IMR-90 (cell line): ENCODE measurements around the gene NEGR1. TPM values are rescaled to one million over a fixed set of nuclear protein-coding genes. Genes with fewer than 3 reads are reported as not detected.

Source experiments
- ATAC-seq: fragments of 200-7000 bp; cut with Tn5 transposase; 2 replicates; pipeline ENCODE4 v1.9.1; 2020; ENCODE audit warnings: low read depth, mild to moderate bottlenecking, moderate library complexity
- BruUV-seq: library from RNA; stranded (reverse); fragments of 400-500 nt; replicated peaks from 2 replicates; lab custom pipeline; 2021; lab: Mats Ljungman, UMichigan
- CTCF ChIA-PET: fragments of 300-600 bp; formaldehyde crosslinking; extraction: SDS; loops from one replicate; lab custom pipeline; 2021; ENCODE audit warnings: antibody characterized with exemption; lab: Yijun Ruan, JAX
- POLR2A ChIA-PET: fragments of 300-600 bp; sonication (Branson Sonifier 250); formaldehyde crosslinking; loops from one replicate; lab custom pipeline; 2022; ENCODE audit warnings: antibody characterized with exemption; ENCODE audit not compliant: unreplicated experiment; lab: Charles Lee
- DNase-seq: peaks from one replicate; pipeline ENCODE4 v3.0.0; 2013
- H2AFZ ChIP-seq: replicated peaks from 2 replicates; pipeline ENCODE3; 2013; ENCODE audit warnings: low read length, mild to moderate bottlenecking; ENCODE audit not compliant: poor library complexity
- H2AK5ac ChIP-seq: 2 replicates; pipeline ENCODE4 v1.6.1; 2013; ENCODE audit warnings: low read depth, low read length, inconsistent platforms
- H2AK9ac ChIP-seq: replicated peaks from 2 replicates; pipeline ENCODE3; 2013; ENCODE audit warnings: mild to moderate bottlenecking, low read depth, low read length, moderate library complexity; ENCODE audit not compliant: poor library complexity
- H2BK120ac ChIP-seq: 2 replicates; pipeline ENCODE4 v1.6.1; 2013; ENCODE audit warnings: low read depth, low read length, inconsistent platforms
- H2BK15ac ChIP-seq: 3 replicates; pipeline ENCODE4 v1.6.1; 2013; ENCODE audit warnings: low read depth, low read length, inconsistent platforms
- H2BK20ac ChIP-seq: 2 replicates; pipeline ENCODE4 v1.6.1; 2013; ENCODE audit warnings: low read depth, mild to moderate bottlenecking, inconsistent platforms, low read length, moderate library complexity
- H2BK5ac ChIP-seq: 2 replicates; pipeline ENCODE4 v1.6.1; 2013; ENCODE audit warnings: mild to moderate bottlenecking, low read depth, low read length, inconsistent platforms; ENCODE audit not compliant: poor library complexity, severe bottlenecking
- H3K14ac ChIP-seq: replicated peaks from 2 replicates; pipeline ENCODE4 v1.6.1; 2013; ENCODE audit warnings: low read depth, low read length, inconsistent platforms
- H3K18ac ChIP-seq: 2 replicates; pipeline ENCODE4 v1.6.1; 2013; ENCODE audit warnings: low read depth, low read length, control low read depth
- H3K23ac ChIP-seq: 2 replicates; pipeline ENCODE4 v1.6.1; 2013; ENCODE audit warnings: low read depth, low read length, inconsistent platforms
- H3K27ac ChIP-seq: 2 replicates; pipeline ENCODE4 v1.5.1; 2013; ENCODE audit warnings: mild to moderate bottlenecking, control low read depth, low read length; ENCODE audit not compliant: insufficient read depth
- H3K27me3 ChIP-seq: 2 replicates; pipeline ENCODE4 v1.6.1; 2013; ENCODE audit warnings: low read length; ENCODE audit not compliant: control insufficient read depth, insufficient read depth
- H3K36me3 ChIP-seq: 2 replicates; pipeline ENCODE4 v1.6.1; 2013; ENCODE audit warnings: low read length, mixed read lengths; ENCODE audit not compliant: control insufficient read depth, insufficient read depth
- H3K4ac ChIP-seq: 2 replicates; pipeline ENCODE4 v1.6.1; 2013; ENCODE audit warnings: low read depth, low read length, inconsistent platforms
- H3K4me1 ChIP-seq: 2 replicates; pipeline ENCODE4 v1.6.1; 2013; ENCODE audit warnings: low read length, mixed read lengths; ENCODE audit not compliant: control insufficient read depth, insufficient read depth
- H3K4me2 ChIP-seq: 2 replicates; pipeline ENCODE4 v1.6.1; 2013; ENCODE audit warnings: low read depth, mild to moderate bottlenecking, control low read depth, low read length, moderate library complexity
- H3K4me3 ChIP-seq: 2 replicates; pipeline ENCODE4 v1.5.1; 2013; ENCODE audit warnings: low read depth, mild to moderate bottlenecking, control low read depth, low read length, moderate library complexity; ENCODE audit not compliant: insufficient read depth
- H3K56ac ChIP-seq: 2 replicates; pipeline ENCODE4 v1.6.1; 2013; ENCODE audit warnings: low read length, inconsistent platforms; ENCODE audit not compliant: insufficient read depth; ENCODE audit errors: extremely low read depth
- H3K79me1 ChIP-seq, 2 experiments: 2 replicates each; pipeline ENCODE4 v1.6.1; 2013; ENCODE audit warnings: low read length in 2 of 2, inconsistent platforms in 1 of 2, low read depth in 1 of 2
- H3K9ac ChIP-seq: 2 replicates; pipeline ENCODE4 v1.6.1; 2013; ENCODE audit warnings: low read depth, low read length, control low read depth
- H3K9me1 ChIP-seq: 2 replicates; pipeline ENCODE4 v1.6.1; 2013; ENCODE audit warnings: low read length, inconsistent platforms; ENCODE audit not compliant: insufficient read depth
- H3K9me3 ChIP-seq: 2 replicates; pipeline ENCODE4 v1.6.1; 2013; ENCODE audit warnings: low read length; ENCODE audit not compliant: control insufficient read depth, insufficient read depth
- H4K20me1 ChIP-seq: 2 replicates; pipeline ENCODE4 v1.6.1; 2013; ENCODE audit warnings: low read length, inconsistent platforms; ENCODE audit not compliant: insufficient read depth
- H4K5ac ChIP-seq: 2 replicates; pipeline ENCODE4 v1.6.1; 2013; ENCODE audit warnings: mild to moderate bottlenecking, low read depth, low read length, control low read depth
- H4K8ac ChIP-seq, 2 experiments: 2 replicates each; pipeline ENCODE4 v1.6.1; 2013; ENCODE audit warnings: low read depth in 2 of 2, low read length in 2 of 2, control low read depth in 1 of 2, inconsistent platforms in 1 of 2
- H4K91ac ChIP-seq: 2 replicates; pipeline ENCODE4 v1.6.1; 2013; ENCODE audit warnings: low read depth, low read length, inconsistent platforms; ENCODE audit not compliant: insufficient read depth
- BHLHE40 ChIP-seq: fragments of 150-350 bp; IDR thresholded peaks from 2 replicates; pipeline ENCODE4 v1.6.1; 2016; ENCODE audit warnings: mild to moderate bottlenecking, low read depth, low read length
- CEBPB ChIP-seq: IDR thresholded peaks from 2 replicates; pipeline ENCODE4 v1.6.1; 2012; ENCODE audit warnings: low read depth, low read length, improper control_type of control experiment
- CHD1 ChIP-seq: IDR thresholded peaks from 2 replicates; pipeline ENCODE4 v1.6.1; 2012; ENCODE audit warnings: low read depth, low read length, improper control_type of control experiment
- ELK1 ChIP-seq: fragments of 150-350 bp; IDR thresholded peaks from 2 replicates; pipeline ENCODE4 v1.6.1; 2016; ENCODE audit warnings: low read depth, mild to moderate bottlenecking, low read length, moderate library complexity, borderline replicate concordance
- FOS ChIP-seq: fragments of 150-350 bp; IDR thresholded peaks from 2 replicates; pipeline ENCODE4 v1.6.1; 2016; ENCODE audit warnings: low read depth, low read length
- MAFK ChIP-seq: IDR thresholded peaks from 2 replicates; pipeline ENCODE4 v1.6.1; 2012; ENCODE audit warnings: low read depth, low read length, improper control_type of control experiment
- MAZ ChIP-seq: IDR thresholded peaks from 2 replicates; pipeline ENCODE4 v1.6.1; 2012; ENCODE audit warnings: low read depth, mild to moderate bottlenecking, low read length, improper control_type of control experiment, moderate library complexity, borderline replicate concordance
- MXI1 ChIP-seq: IDR thresholded peaks from 2 replicates; pipeline ENCODE4 v1.6.1; 2012; ENCODE audit warnings: low read depth, mild to moderate bottlenecking, low read length, moderate library complexity, borderline replicate concordance
- NFE2L2 ChIP-seq: fragments of 150-350 bp; IDR thresholded peaks from 2 replicates; pipeline ENCODE4 v1.6.1; 2016; ENCODE audit warnings: low read depth, mild to moderate bottlenecking, low read length
- POLR2A ChIP-seq: IDR thresholded peaks from 2 replicates; pipeline ENCODE4 v1.6.1; 2012; ENCODE audit warnings: mild to moderate bottlenecking, low read depth, low read length
- RAD21 ChIP-seq: IDR thresholded peaks from 2 replicates; pipeline ENCODE4 v1.6.1; 2012; ENCODE audit warnings: low read length, improper control_type of control experiment
- RCOR1 ChIP-seq: IDR thresholded peaks from 2 replicates; pipeline ENCODE4 v1.6.1; 2012; ENCODE audit warnings: mild to moderate bottlenecking, low read length, improper control_type of control experiment; ENCODE audit not compliant: insufficient replicate concordance
- RFX5 ChIP-seq: IDR thresholded peaks from 2 replicates; pipeline ENCODE4 v1.8.0; 2012; ENCODE audit warnings: low read depth, mild to moderate bottlenecking, low read length, moderate library complexity
- SMC3 ChIP-seq: fragments of 150-350 bp; IDR thresholded peaks from 2 replicates; pipeline ENCODE4 v1.6.1; 2016; ENCODE audit warnings: low read depth, mild to moderate bottlenecking, antibody characterized with exemption, low read length, moderate library complexity
- USF2 ChIP-seq: fragments of 150-350 bp; IDR thresholded peaks from 2 replicates; pipeline ENCODE4 v1.6.1; 2017; ENCODE audit warnings: mild to moderate bottlenecking, antibody characterized with exemption, low read length, low read depth
- WGBS, 2 experiments: methylation state at CpG; one replicate each; pipeline versions ENCODE4 v1.1.5 to v1.1.7; 2013; ENCODE audit warnings: missing lambda C conversion rate in 2 of 2; ENCODE audit not compliant: insufficient read length in 1 of 2; ENCODE audit errors: extremely low coverage in 2 of 2; 5-methylcytosine and 5-hydroxymethylcytosine counted together
- dilution Hi-C: fragments of 300-500 bp; cut with HindIII; formaldehyde crosslinking; loops from one replicate; pipeline ENCODE4 v1.14.3; 2018; ENCODE audit warnings: low sequenced_read_pairs; ENCODE audit not compliant: unreplicated experiment
- in situ Hi-C: fragments of 300-500 bp; cut with MboI; formaldehyde crosslinking; loops from 3 replicates; pipeline ENCODE4 v1.14.3; 2019; ENCODE audit warnings: low sequenced_read_pairs, inconsistent platforms, mixed read lengths
- intact Hi-C: fragments of 100-400 bp; cut with micrococcal nuclease; formaldehyde crosslinking; loops from 2 replicates; pipeline ENCODE4 v1.10.0; 2022
- polyA plus RNA-seq, 3 experiments: library from polyadenylated mRNA; depleted of rRNA; stranded (reverse); fragments of >200 nt; gene quantifications; 2 replicates each; pipeline ENCODE4 v1.2.3, GENCODE V29; 2012; ENCODE audit warnings: low replicate concordance in 1 of 3
- total RNA-seq: library from RNA; depleted of rRNA; stranded (reverse); fragments of >200 nt; gene quantifications from 2 replicates; pipeline ENCODE4 v1.2.3, GENCODE V29; 2012

The NEGR1 gene
- total and polyA plus RNA-seq, 2 of the 4 experiments (the other 2 are of a cell fraction), result 5.1 to 9.1 TPM

GRCh38 chr1:71589005-71589404 lies 693.3 kb downstream of the NEGR1 start:
- Histone ChIP-seq H2AK5ac (no peak overlapping the region), H2BK120ac (no peak overlapping the region), H3K27ac (no peak overlapping the region), H3K9me1 (no peaks in the 10 kb centered on the region), H2AFZ (no peak overlapping the region), H2BK15ac (no peak overlapping the region), H4K20me1 (no peaks in the 10 kb centered on the region), H3K9ac (no peak overlapping the region), H3K4me1 (no peaks in the 10 kb centered on the region), H3K4ac (no peak overlapping the region), H3K4me2 (no peak overlapping the region), H4K5ac (no peak overlapping the region), H3K36me3 (no peaks in the 10 kb centered on the region; the same call in 1 of the 2 replicates), H3K4me3 (no peak overlapping the region), H3K79me1 (no peaks in the 10 kb centered on the region), H3K18ac (no peak overlapping the region), H2BK20ac (no peak overlapping the region), H2AK9ac (no peak overlapping the region), H3K56ac (no peak overlapping the region), H4K8ac (no peak overlapping the region), H2BK5ac (no peak overlapping the region), H3K27me3 (no peaks in the 10 kb centered on the region), H4K91ac (no peak overlapping the region), H3K9me3 (no peaks in the 10 kb centered on the region), H3K14ac (no peak overlapping the region), H3K23ac (no peak overlapping the region)
- TF ChIP-seq MAZ (no peak), ELK1 (no peak), FOS (no peak), CHD1 (no peak), RAD21 (no peak), USF2 (no peak), POLR2A (no peak), RCOR1 (no peak), RFX5 (no peak), MXI1 (no peak), MAFK (no peak), BHLHE40 (no peak), NFE2L2 (no peak), SMC3 (no peak), CEBPB (no peak)
- intact Hi-C loops (loop anchor here (2.0 to 5.0 kb wide), 2 partner anchors 598 to 694 kb away; partner anchors contain the start of gene NEGR1), in situ Hi-C loops (loop anchor here (5.0 kb wide), 1 partner anchor 448 kb away; no protein-coding TSS in a partner anchor), dilution Hi-C loops (no loop called here)
- ATAC-seq, result no peak
- no peak for DNase-seq
- CTCF ChIA-PET, result no interaction called here
- WGBS, 2 experiments, result 92% methylated on average over 2 of the region's 2 CpGs; no CpG with 5 or more reads in 1 of the 2 experiments
- POLR2A ChIA-PET, result interaction anchor here (0.6 kb wide), 1 partner anchor 307 kb away, joined by 3 read pairs; no protein-coding TSS in a partner anchor
- BruUV-seq, result no TSS peak
